NCI-H146 treated with DMSO at 0.1 percent for 48 hours (cell line): Measurements from ENCODE around the gene LOXHD1.

Experiments
- DNase-seq: peaks from one replicate; lab custom pipeline; 2025; ENCODE audit not compliant: unreplicated experiment; lab: John Stamatoyannopoulos, UW

Gene LOXHD1

DNA sequence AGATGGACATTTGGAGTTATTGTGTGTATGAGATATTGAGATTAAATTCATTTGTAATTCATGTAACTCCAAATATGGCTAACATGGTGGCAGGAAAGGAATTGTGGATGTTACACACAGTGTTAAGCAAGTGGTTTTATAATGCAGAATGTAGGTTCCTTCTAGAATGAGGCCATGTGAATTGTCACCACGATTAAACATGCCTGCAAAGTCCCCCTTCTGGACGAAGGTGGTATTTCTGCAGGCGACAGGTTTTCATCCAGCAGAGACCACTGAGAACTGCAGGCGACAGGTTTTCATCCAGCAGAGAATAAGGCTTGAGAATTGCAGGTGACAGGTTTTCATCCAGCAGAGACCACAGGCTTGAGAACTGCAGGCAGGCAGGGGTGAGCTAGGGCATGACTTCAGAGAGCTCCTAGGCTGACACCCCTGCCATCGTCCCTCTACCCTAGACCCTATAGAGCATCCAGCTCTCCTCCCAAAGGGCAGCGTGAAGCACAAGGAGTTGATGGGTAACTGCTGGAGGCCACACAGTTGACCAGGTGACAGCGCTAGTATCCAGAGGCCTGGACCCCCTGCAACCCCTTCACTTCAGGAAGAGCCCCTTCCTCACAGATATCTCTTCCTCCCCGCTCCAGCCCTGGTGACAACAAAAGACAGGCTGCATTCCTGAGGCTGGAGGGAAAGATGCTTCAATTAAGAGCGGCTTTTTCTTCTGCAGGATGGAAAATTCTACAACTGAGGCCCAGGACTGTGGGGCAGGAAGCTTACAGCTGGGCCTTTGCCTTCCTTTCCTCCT is 175.8 kb downstream of the LOXHD1 start:
- peak; percentile 32 for DNase-seq

GRCh38 chr18:46480226-46480625 is 176.8 kb downstream of the LOXHD1 start:
- no peak for DNase-seq

- DNase-seq, result peak; percentile 86
Observed at GRCh38 chr18:46478796-46479195, 178.2 kb downstream of the LOXHD1 start.

GRCh38 chr18:46477425-46478011 is 179.5 kb downstream of the LOXHD1 start:
- DNase-seq, result no peak

DNA sequence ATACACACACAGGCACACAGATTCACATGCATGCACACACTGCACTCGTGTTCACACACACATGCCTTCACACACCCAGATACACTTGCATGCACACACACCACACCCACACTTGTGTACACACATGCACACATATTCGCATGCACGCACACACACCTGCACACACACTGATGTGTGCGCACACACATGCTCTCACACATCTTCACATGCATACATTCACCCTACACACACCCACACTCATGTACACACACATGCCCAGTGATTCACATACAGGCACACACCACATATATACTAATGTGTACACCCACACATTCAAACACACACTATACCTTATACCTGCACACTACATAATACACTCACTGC is 181.6 kb downstream of the LOXHD1 start:
- DNase-seq, result no peak

DNA sequence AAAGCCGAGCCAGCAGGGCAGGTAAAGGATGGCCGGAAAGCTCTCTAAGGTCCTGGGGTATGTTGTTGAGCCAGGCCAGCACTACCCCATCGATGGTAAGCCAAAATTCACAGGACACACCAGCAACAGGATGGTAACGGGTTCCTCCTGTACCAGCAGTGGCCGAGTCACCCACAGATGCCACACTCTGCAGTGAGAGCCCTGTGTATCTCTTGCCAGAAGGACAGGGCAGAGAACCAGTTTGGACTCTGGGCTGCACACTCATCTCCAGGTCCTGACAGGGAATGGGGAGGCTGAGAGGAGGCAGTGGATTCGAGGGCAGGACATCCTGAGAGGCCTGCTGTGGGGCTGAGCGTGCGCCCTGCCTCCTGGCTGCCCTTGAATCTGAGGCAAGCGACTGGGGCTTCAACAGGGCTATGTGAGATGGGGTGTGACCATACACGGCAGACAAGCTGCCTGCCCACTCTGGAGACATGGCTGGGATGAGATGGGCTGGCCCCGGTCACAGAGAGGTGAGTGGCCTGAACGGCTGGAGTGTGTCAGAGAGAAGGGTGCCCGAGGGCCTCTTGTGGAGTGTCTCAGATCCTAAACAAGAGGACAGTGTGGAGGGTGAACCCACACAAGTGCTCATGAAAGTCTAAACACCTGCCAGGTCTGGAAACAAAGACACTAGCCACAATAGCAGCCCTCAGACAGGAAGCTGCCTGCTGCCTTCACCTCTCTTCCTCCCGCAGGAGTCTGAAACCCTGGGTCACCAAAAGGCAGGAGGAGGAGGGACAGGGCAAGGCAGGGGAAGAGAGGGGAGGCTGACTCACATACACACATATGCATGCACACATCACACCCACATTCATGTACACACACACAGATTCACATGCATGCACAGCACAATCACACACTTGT is 182.3 kb downstream of the LOXHD1 start:
- peak; percentile 91 for DNase-seq

GRCh38 chr18:46471809-46472498 is 185.1 kb downstream of the LOXHD1 start:
- no peak for DNase-seq

DNA sequence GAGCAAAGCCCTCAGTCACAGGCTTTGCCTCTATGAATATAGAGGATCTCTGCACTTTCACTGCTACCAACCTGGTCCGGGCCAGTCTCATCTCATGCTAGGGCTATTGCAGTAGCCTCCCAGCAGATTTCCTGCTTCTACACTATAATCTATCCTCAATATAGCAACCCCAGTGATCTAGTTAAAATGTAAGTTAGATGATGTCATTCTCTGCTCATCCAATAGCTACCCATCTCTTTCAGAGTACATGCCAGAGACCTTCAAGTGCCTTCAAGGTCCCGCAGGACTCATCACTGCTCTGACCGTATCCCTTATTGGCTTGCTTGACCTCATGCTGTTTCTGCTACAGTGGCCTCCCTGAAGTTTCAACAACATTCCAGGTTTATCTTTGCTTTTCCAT is 186.3 kb downstream of the LOXHD1 start:
- no peak for DNase-seq

DNA sequence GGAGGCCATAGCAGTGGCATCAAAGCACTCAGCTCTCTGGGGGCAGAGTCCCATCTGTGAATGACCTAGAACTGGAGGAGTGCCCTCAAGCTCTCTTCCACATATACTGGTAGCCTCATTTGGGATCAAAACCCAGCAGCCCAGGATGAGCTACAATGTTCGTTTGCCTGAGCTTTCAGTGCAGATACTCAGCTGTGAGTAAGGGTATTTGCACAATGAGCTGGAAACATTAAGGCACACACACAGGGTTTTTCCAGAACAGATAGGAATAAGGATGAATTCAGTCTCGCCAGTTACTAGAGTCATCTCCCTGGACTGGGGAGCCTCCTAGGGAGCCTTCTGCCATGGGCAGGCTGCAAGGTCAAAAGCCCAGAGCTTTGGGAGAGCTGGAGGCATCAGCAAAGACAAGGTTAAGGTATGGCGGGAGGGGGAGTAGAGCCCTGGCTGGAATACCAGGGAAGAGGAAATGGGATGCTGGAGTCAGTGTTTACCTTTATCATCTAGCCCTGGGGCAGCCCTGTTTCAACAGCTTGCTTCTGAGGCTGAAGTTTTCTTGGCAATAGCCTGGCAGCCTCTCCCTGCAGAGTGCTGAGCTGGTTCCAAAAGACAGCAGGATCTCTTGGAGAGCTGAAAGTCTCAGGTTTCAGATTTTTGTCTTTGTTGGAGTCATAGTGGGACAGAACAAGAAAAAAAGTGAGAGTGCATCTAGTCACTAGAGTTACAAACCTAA is 187.7 kb downstream of the LOXHD1 start:
- DNase-seq, result peak; percentile 87

DNA sequence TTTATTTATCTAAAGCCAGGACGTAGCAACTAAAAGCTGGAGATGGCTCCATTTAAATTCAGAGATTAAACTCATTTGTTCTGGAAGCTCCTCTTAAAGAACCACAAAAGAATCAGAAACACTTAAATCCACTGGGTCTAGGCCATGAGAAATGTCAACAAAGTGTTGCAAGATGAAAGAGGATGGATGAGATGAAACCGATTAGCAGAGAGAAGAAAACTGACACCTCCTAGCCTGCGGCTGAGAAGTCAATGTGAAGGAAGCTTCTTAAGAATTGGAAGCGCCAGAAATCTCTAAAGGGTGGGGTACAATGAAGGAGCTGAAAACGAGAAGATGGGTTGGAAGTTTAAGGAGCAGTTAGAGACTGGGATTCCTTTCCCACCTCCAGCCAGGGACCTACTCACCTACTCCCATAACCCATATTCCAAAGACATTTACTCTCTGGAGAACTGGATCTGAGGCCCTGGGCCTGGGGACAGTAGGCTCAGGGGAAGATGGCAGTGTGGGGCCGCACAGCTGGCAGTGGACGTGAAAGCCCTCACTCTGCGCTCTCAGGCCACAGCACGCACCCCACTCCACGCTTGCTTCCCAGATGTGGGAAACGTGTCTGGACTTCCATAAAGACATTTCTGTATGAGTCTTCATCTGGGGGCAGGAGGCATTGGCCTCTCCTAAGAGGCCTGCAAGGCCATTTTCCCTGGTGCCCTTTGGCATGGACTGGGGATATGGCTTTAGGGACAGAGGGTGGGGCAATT is 188.4 kb downstream of the LOXHD1 start:
- DNase-seq, result no peak

DNA sequence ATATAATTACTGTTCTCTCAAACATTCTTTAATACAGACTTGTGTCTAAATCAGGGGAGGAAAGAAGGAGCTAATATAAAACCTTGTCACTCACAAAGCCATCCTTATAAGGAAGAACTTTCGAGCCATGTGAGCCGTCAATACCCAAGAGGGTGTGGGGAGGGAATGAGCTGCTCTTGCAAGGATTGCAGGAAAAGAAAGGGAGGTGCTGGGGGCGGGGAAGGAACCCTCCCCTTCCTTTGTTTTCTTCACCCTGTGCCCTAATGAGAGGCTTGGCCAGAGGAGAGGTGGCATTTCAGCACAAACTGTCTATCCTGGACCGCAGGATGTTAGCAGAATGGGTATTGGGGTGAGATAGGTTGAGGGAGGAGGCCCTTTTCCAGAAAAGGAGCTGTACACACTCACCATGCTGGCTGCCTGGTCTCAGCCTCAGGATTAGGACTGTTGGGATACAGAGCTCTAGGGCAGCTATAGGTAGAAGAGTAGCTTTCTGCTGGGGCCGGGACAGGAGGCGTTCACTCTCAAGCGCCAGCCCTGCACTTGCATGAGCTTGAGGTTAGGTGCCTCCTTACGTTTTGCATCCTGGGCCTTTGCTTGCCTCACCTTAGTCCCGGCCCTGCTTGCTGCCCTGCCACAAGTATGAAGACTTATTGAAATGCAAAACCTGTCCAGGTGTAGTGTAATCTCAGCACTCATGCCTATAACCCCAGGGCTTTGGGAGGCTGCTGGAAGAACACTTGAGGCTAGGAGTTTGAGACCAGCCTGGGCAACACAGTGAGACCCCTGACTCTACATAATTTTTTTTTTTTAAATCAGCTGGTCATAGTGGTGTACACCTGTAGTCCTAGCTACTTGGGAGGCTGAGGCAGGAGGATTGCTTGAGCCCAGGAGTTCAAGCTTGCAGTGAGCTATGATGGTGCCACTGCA is 190.5 kb downstream of the LOXHD1 start:
- DNase-seq, result no peak

GRCh38 chr18:46464926-46465655 is 191.9 kb downstream of the LOXHD1 start:
- DNase-seq, result no peak

DNA sequence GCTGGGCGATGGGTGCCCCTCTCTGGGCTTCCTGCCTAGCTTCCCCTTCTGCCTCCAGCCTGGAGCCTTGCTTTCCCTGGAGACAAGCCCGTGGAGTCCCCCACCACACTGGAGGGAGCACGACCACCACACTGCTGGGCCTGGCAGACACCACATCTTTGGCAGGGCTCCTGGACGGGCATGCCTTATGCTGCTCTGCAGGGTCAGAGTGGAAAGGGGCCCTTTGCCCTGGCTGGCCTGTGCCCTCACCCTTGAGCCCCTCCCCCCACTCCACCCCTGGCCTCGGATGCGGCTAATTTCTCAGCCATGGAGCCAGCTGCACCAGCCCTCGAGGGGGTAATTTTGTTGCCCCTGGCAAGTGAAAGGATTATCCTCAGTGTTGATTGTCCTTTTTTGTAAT is 194.5 kb downstream of the LOXHD1 start:
- DNase-seq, result peak; percentile 67

DNA sequence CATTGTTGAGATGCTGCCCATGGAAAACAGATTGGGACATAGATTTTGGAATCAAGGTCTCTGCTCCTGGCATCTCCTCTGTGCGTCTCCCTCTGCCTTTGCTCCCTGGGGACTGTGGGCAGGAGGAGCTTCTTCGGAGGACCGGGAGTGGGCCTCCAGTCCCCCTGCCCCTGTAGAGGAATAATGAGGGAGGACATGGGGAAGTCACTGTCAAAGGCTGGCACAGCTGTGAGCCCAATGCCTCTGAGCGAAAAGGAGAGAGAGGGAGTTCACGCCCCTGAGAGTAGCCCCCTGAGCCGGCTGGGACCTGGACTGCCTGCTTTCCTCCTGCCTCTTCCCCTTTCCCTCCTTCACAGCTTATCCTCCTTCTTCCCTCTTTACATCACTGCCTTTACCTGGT is 195.0 kb downstream of the LOXHD1 start:
- DNase-seq, result no peak

GRCh38 chr18:46460754-46461153 is 196.3 kb downstream of the LOXHD1 start:
- DNase-seq, result no peak

GRCh38 chr18:46459789-46460455 is 197.1 kb downstream of the LOXHD1 start:
- no peak for DNase-seq

GRCh38 chr18:46458472-46458871 is 198.5 kb downstream of the LOXHD1 start:
- DNase-seq, result no peak

- no peak for DNase-seq
Observed at GRCh38 chr18:46456691-46457090, 200.3 kb downstream of the LOXHD1 start.
